Panc1 (cell line): Measurements from ENCODE around the gene ZBTB4. TPM values are rescaled to one million over a fixed set of nuclear protein-coding genes. Genes with fewer than 3 reads are reported as not detected.

Experiments
- ATAC-seq: fragments of 200-7000 bp; cut with Tn5 transposase; 2 replicates; pipeline ENCODE4 v1.9.1; 2020; ENCODE audit warnings: mild to moderate bottlenecking, moderate library complexity
- Bru-seq: library from RNA; stranded (reverse); fragments of 400-500 nt; gene quantifications from one replicate; lab custom pipeline; 2021; lab: Mats Ljungman, UMichigan
- BruChase-seq, 2 experiments: library from RNA; stranded (reverse); fragments of 400-500 nt; gene quantifications; one replicate each; lab custom pipeline; 2021; lab: Mats Ljungman, UMichigan
- BruUV-seq: library from RNA; stranded (reverse); fragments of 400-500 nt; replicated peaks from 2 replicates; lab custom pipeline; 2021; lab: Mats Ljungman, UMichigan
- CTCF ChIA-PET: fragments of 300-600 bp; sonication (Branson Sonifier 250); formaldehyde crosslinking; loops from one replicate; lab custom pipeline; 2022; ENCODE audit warnings: antibody characterized with exemption; lab: Charles Lee
- POLR2A ChIA-PET: fragments of 300-600 bp; sonication (Branson Sonifier 250); formaldehyde crosslinking; loops from one replicate; lab custom pipeline; 2022; ENCODE audit warnings: antibody characterized with exemption; lab: Charles Lee
- DNase-seq: peaks from one replicate; pipeline ENCODE4 v3.0.0-alpha.2; 2010; ENCODE audit warnings: low read depth, low spot score
- H3K27ac ChIP-seq: 2 replicates; pipeline ENCODE4 v1.5.1; 2011; ENCODE audit warnings: mild to moderate bottlenecking, low read length, inconsistent platforms
- H3K27me3 ChIP-seq: fragments of 200-500 bp; sonication (Bioruptor generic); 2 replicates; pipeline ENCODE4 v1.6.0; 2014; ENCODE audit warnings: low read length, inconsistent platforms; ENCODE audit not compliant: control insufficient read depth, insufficient read depth
- H3K36me3 ChIP-seq: fragments of 200-500 bp; sonication (Bioruptor generic); 2 replicates; pipeline ENCODE4 v1.5.1; 2014; ENCODE audit warnings: inconsistent platforms, mild to moderate bottlenecking, low read length, moderate library complexity; ENCODE audit not compliant: control insufficient read depth, insufficient read depth
- H3K4me1 ChIP-seq: 2 replicates; pipeline ENCODE4 v1.5.1; 2011; ENCODE audit warnings: inconsistent platforms, mild to moderate bottlenecking, low read length, moderate library complexity; ENCODE audit not compliant: control insufficient read depth, insufficient read depth
- H3K4me3 ChIP-seq, 2 experiments: 2 replicates each; pipeline ENCODE4 v1.5.1; 2011 to 2012; ENCODE audit warnings: low read depth in 2 of 2, low read length in 2 of 2, mild to moderate bottlenecking in 2 of 2, inconsistent platforms in 1 of 2, moderate library complexity in 1 of 2
- H3K9me3 ChIP-seq: fragments of 200-500 bp; sonication (Bioruptor generic); 2 replicates; pipeline ENCODE4 v1.5.1; 2014; ENCODE audit warnings: low read depth, mild to moderate bottlenecking, inconsistent platforms, low read length, moderate library complexity; ENCODE audit not compliant: control insufficient read depth, insufficient read depth
- CTCF ChIP-seq: fragments of 450-650 bp; IDR thresholded peaks from 2 replicates; pipeline ENCODE4 v1.5.1; 2017; ENCODE audit warnings: mild to moderate bottlenecking
- POLR2AphosphoS5 ChIP-seq: IDR thresholded peaks from 2 replicates; pipeline ENCODE4 v1.6.1; 2012; ENCODE audit warnings: mild to moderate bottlenecking, low read depth, low read length, moderate library complexity
- REST ChIP-seq, 2 experiments: IDR thresholded peaks; 2 replicates each; pipeline ENCODE4 v1.6.1; 2011 to 2012; ENCODE audit warnings: low read depth in 2 of 2, control low read depth in 1 of 2, low read length in 1 of 2, mild to moderate bottlenecking in 1 of 2, moderate library complexity in 1 of 2; ENCODE audit not compliant: insufficient read depth in 1 of 2
- SIN3A ChIP-seq: IDR thresholded peaks from 2 replicates; pipeline ENCODE4 v1.6.1; 2012; ENCODE audit warnings: low read depth, mild to moderate bottlenecking, low read length, moderate library complexity, borderline replicate concordance; ENCODE audit not compliant: insufficient read depth
- TCF7L2 ChIP-seq: IDR thresholded peaks from 2 replicates; pipeline ENCODE4 v1.6.1; 2011; ENCODE audit warnings: mild to moderate bottlenecking, low read depth, low read length, inconsistent platforms
- in situ Hi-C: cut with HindIII; loops from 2 replicates; pipeline ENCODE4 v1.10.0; 2016; ENCODE audit warnings: low sequenced_read_pairs, low pct_unique_long_range_greater_than_20kb
- intact Hi-C: fragments of 100-400 bp; cut with micrococcal nuclease; formaldehyde crosslinking; loops from one replicate; pipeline ENCODE4 v1.10.0; 2022; ENCODE audit not compliant: unreplicated experiment
- long read RNA-seq: library from polyadenylated mRNA; unstranded; transcript quantifications from one replicate; pipeline ENCODE4 v2.0.0, GENCODE V29; 2021; ENCODE audit not compliant: unreplicated experiment
- polyA plus RNA-seq: library from polyadenylated mRNA; unstranded; fragments of >200 nt; gene quantifications from one replicate; pipeline ENCODE4 v1.2.1, GENCODE V29; 2012; ENCODE audit warnings: missing spikeins; ENCODE audit not compliant: insufficient read length
- total RNA-seq: library from RNA; stranded (reverse); gene quantifications from one replicate; pipeline ENCODE4 v1.2.1, GENCODE V29; 2021; ENCODE audit not compliant: unreplicated experiment

Gene ZBTB4
- total RNA-seq (24.9 TPM), Bru-seq, nascent RNA (percentile 67 among the genes with signal in this experiment), BruChase-seq, experiment 1, labeled RNA remaining after a 2-hour chase (percentile 84 among the genes with signal in this experiment), BruChase-seq, experiment 2, labeled RNA remaining after a 6-hour chase (percentile 89 among the genes with signal in this experiment)
- 21.5 TPM for polyA plus RNA-seq
- long read RNA-seq, partial matches to known transcripts, result 0 of 43 reads
- long read RNA-seq, other reads (novel, unspliced or antisense), result 43 of 43 reads

- ChIA-PET POLR2A (interaction anchor here (0.6 kb wide), 2 partner anchors 20 to 150 kb away, joined by 3 to 8 read pairs; no protein-coding TSS in a partner anchor), CTCF (no interaction called here)
- Histone ChIP-seq H3K27me3 (no peaks in the 10 kb centered on the region), H3K4me1 (peaks cover 33% of the 10 kb centered on the region), H3K27ac (peak within 1 kb of the TSS; percentile 83), H3K4me3 (peak within 1 kb of the TSS; percentile 61 to 66), H3K9me3 (no peaks in the 10 kb centered on the region), H3K36me3 (no peaks in the 10 kb centered on the region)
- intact Hi-C loops, result no loop called here
- TF ChIP-seq CTCF (no peak), TCF7L2 (0 out of 2 replicates have a peak, but pooled peaks have one; percentile 38)
- BruUV-seq, result no TSS peak
- in situ Hi-C loops, result no loop called here
- ATAC-seq (0 out of 2 replicates have a peak, but pooled peaks have one; percentile 26), DNase-seq (no peak)
Observed at GRCh38 chr17:7479213-7480088, at the start of gene ZBTB4. Gene ZBTB4 (minus strand): TSS chr17:7479631. CDS start chr17:7466801, 12,830 bp downstream.

GRCh38 chr17:7528842-7529241, 49.4 kb upstream of the ZBTB4 start:
- H3K27ac ChIP-seq, result no peak overlapping the region
- ATAC-seq (no peak), DNase-seq (no peak)
- ChIA-PET CTCF (no interaction called here), POLR2A (no interaction called here)
- H3K4me1 ChIP-seq, result no peaks in the 10 kb centered on the region
- TF ChIP-seq POLR2AphosphoS5 (no peak), TCF7L2 (no peak), REST (IDR thresholded peaks at IDR 0.05; ENCODE audit: insufficient read depth in 1 of 2, low read depth in 2 of 2, low read length in 1 of 2) (no peak), SIN3A (no peak), CTCF (no peak)
- in situ Hi-C loops, result no loop called here
- no peaks in the 10 kb centered on the region for H3K27me3 ChIP-seq
- H3K4me3 ChIP-seq, result no peak overlapping the region
- H3K36me3 ChIP-seq, result no peaks in the 10 kb centered on the region
- BruUV-seq, result no TSS peak
- H3K9me3 ChIP-seq, result no peaks in the 10 kb centered on the region
- intact Hi-C loops, result no loop called here
